Thyroid gland (tissue), 4 donors: ENCODE results near the gene PRKCQ.

Source experiments
- POLR2A ChIP-seq, 2 donors: fragments of 450-650 bp; IDR thresholded peaks; one replicate each; pipeline ENCODE4 v1.6.1; 2017; ENCODE audit warnings: antibody characterized with exemption in 2 of 2, mild to moderate bottlenecking in 2 of 2, moderate library complexity in 1 of 2
- TF ChIP-seq, protein P1 (sequence below), 6 experiments: fragments of 200-600 bp in 3 of 6; fragments of 450-650 bp in 3 of 6; sonication (generic) in 3 of 6; IDR thresholded peaks; one replicate each; pipeline ENCODE4 v1.5.1; 2016 to 2019; ENCODE audit warnings: antibody characterized with exemption in 6 of 6, mild to moderate bottlenecking in 2 of 6, inconsistent platforms in 1 of 6, moderate library complexity in 1 of 6

DNA sequence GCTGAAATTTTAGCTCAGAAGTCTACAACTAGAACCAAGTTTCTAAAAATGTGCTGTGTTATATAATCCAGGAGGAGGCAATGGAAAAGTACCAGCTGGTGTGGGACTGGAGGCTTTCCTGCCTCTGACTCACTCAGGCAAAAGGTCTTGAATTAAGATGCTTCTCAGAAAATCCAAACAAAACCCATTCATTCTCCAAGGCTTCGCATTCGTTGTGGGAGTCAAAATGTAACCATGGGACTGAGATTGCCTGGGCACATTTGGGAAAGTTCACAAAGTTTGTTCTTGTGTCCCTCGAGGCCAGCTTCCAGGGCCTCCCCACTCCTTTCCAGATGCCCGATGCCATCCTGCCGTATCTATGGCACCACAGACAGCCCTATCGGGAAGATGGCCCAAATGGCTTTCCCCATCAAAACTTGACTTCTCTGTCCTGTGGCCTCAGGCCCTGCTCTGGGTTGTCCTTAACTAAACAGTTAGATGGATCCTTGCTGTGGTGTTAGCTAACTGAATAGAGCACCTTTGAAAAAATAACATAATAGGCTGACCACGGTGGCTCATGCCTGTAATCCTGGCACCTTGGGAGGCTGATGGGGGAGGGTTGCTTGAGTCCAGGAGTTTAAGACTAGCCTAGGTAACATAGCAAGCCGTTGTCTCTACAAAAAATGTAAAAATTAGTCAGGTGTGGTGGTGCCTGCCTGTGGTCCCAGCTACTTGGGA is 196.8 kb downstream of the PRKCQ start:
- TF ChIP-seq, protein P1, sequence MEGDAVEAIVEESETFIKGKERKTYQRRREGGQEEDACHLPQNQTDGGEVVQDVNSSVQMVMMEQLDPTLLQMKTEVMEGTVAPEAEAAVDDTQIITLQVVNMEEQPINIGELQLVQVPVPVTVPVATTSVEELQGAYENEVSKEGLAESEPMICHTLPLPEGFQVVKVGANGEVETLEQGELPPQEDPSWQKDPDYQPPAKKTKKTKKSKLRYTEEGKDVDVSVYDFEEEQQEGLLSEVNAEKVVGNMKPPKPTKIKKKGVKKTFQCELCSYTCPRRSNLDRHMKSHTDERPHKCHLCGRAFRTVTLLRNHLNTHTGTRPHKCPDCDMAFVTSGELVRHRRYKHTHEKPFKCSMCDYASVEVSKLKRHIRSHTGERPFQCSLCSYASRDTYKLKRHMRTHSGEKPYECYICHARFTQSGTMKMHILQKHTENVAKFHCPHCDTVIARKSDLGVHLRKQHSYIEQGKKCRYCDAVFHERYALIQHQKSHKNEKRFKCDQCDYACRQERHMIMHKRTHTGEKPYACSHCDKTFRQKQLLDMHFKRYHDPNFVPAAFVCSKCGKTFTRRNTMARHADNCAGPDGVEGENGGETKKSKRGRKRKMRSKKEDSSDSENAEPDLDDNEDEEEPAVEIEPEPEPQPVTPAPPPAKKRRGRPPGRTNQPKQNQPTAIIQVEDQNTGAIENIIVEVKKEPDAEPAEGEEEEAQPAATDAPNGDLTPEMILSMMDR (IDR thresholded peaks at IDR 0.05): no peak
- TF ChIP-seq POLR2A (IDR thresholded peaks at IDR 0.05): no peak
